ENCODE results near the gene EIF4B.

DNA sequence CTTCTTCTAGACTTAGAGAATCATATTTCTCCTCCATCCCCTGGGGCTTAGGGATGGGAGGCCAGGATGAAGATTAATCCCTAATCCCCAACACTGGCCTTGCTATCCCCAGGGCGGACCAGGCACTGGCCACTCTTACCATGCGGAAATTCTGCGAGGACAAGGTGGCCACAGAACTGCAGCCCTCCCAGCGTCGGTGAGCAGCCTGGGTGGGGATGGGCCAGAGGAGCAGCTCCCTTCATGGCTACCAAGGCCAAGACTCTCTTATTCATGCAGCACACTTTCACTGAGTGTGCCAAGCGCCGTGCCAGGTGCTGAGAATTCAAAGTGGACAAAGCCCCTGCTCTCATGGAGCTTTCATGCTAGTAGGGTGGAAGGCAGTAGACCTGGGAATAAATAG lies 50.6 kb downstream of the EIF4B start:
- TF ChIP-seq POLR2A (IDR thresholded peaks at IDR 0.05): no peak
- TF ChIP-seq, protein P1, sequence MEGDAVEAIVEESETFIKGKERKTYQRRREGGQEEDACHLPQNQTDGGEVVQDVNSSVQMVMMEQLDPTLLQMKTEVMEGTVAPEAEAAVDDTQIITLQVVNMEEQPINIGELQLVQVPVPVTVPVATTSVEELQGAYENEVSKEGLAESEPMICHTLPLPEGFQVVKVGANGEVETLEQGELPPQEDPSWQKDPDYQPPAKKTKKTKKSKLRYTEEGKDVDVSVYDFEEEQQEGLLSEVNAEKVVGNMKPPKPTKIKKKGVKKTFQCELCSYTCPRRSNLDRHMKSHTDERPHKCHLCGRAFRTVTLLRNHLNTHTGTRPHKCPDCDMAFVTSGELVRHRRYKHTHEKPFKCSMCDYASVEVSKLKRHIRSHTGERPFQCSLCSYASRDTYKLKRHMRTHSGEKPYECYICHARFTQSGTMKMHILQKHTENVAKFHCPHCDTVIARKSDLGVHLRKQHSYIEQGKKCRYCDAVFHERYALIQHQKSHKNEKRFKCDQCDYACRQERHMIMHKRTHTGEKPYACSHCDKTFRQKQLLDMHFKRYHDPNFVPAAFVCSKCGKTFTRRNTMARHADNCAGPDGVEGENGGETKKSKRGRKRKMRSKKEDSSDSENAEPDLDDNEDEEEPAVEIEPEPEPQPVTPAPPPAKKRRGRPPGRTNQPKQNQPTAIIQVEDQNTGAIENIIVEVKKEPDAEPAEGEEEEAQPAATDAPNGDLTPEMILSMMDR (IDR thresholded peaks at IDR 0.05): no peak
